IMR-90 (cell line): ENCODE results near the gene COL1A1. TPM values are rescaled to one million over a fixed set of nuclear protein-coding genes. Genes with fewer than 3 reads are reported as not detected.

Experiments
- ATAC-seq: fragments of 200-7000 bp; cut with Tn5 transposase; 2 replicates; pipeline ENCODE4 v1.9.1; 2020; ENCODE audit warnings: low read depth, mild to moderate bottlenecking, moderate library complexity
- BruUV-seq: library from RNA; stranded (reverse); fragments of 400-500 nt; replicated peaks from 2 replicates; lab custom pipeline; 2021; lab: Mats Ljungman, UMichigan
- CTCF ChIA-PET: fragments of 300-600 bp; formaldehyde crosslinking; extraction: SDS; loops from one replicate; lab custom pipeline; 2021; ENCODE audit warnings: antibody characterized with exemption; lab: Yijun Ruan, JAX
- POLR2A ChIA-PET: fragments of 300-600 bp; sonication (Branson Sonifier 250); formaldehyde crosslinking; loops from one replicate; lab custom pipeline; 2022; ENCODE audit warnings: antibody characterized with exemption; ENCODE audit not compliant: unreplicated experiment; lab: Charles Lee
- DNase-seq: peaks from one replicate; pipeline ENCODE4 v3.0.0; 2013
- H2AFZ ChIP-seq: replicated peaks from 2 replicates; pipeline ENCODE3; 2013; ENCODE audit warnings: low read length, mild to moderate bottlenecking; ENCODE audit not compliant: poor library complexity
- H2AK5ac ChIP-seq: 2 replicates; pipeline ENCODE4 v1.6.1; 2013; ENCODE audit warnings: low read depth, low read length, inconsistent platforms
- H2AK9ac ChIP-seq: replicated peaks from 2 replicates; pipeline ENCODE3; 2013; ENCODE audit warnings: mild to moderate bottlenecking, low read depth, low read length, moderate library complexity; ENCODE audit not compliant: poor library complexity
- H2BK120ac ChIP-seq: 2 replicates; pipeline ENCODE4 v1.6.1; 2013; ENCODE audit warnings: low read depth, low read length, inconsistent platforms
- H2BK15ac ChIP-seq: 3 replicates; pipeline ENCODE4 v1.6.1; 2013; ENCODE audit warnings: low read depth, low read length, inconsistent platforms
- H2BK20ac ChIP-seq: 2 replicates; pipeline ENCODE4 v1.6.1; 2013; ENCODE audit warnings: low read depth, mild to moderate bottlenecking, inconsistent platforms, low read length, moderate library complexity
- H2BK5ac ChIP-seq: 2 replicates; pipeline ENCODE4 v1.6.1; 2013; ENCODE audit warnings: mild to moderate bottlenecking, low read depth, low read length, inconsistent platforms; ENCODE audit not compliant: poor library complexity, severe bottlenecking
- H3K14ac ChIP-seq: replicated peaks from 2 replicates; pipeline ENCODE4 v1.6.1; 2013; ENCODE audit warnings: low read depth, low read length, inconsistent platforms
- H3K18ac ChIP-seq: 2 replicates; pipeline ENCODE4 v1.6.1; 2013; ENCODE audit warnings: low read depth, low read length, control low read depth
- H3K23ac ChIP-seq: 2 replicates; pipeline ENCODE4 v1.6.1; 2013; ENCODE audit warnings: low read depth, low read length, inconsistent platforms
- H3K27ac ChIP-seq: 2 replicates; pipeline ENCODE4 v1.5.1; 2013; ENCODE audit warnings: mild to moderate bottlenecking, control low read depth, low read length; ENCODE audit not compliant: insufficient read depth
- H3K27me3 ChIP-seq: 2 replicates; pipeline ENCODE4 v1.6.1; 2013; ENCODE audit warnings: low read length; ENCODE audit not compliant: control insufficient read depth, insufficient read depth
- H3K36me3 ChIP-seq: 2 replicates; pipeline ENCODE4 v1.6.1; 2013; ENCODE audit warnings: low read length, mixed read lengths; ENCODE audit not compliant: control insufficient read depth, insufficient read depth
- H3K4ac ChIP-seq: 2 replicates; pipeline ENCODE4 v1.6.1; 2013; ENCODE audit warnings: low read depth, low read length, inconsistent platforms
- H3K4me1 ChIP-seq: 2 replicates; pipeline ENCODE4 v1.6.1; 2013; ENCODE audit warnings: low read length, mixed read lengths; ENCODE audit not compliant: control insufficient read depth, insufficient read depth
- H3K4me2 ChIP-seq: 2 replicates; pipeline ENCODE4 v1.6.1; 2013; ENCODE audit warnings: low read depth, mild to moderate bottlenecking, control low read depth, low read length, moderate library complexity
- H3K4me3 ChIP-seq: 2 replicates; pipeline ENCODE4 v1.5.1; 2013; ENCODE audit warnings: low read depth, mild to moderate bottlenecking, control low read depth, low read length, moderate library complexity; ENCODE audit not compliant: insufficient read depth
- H3K56ac ChIP-seq: 2 replicates; pipeline ENCODE4 v1.6.1; 2013; ENCODE audit warnings: low read length, inconsistent platforms; ENCODE audit not compliant: insufficient read depth; ENCODE audit errors: extremely low read depth
- H3K79me1 ChIP-seq, 2 experiments: 2 replicates each; pipeline ENCODE4 v1.6.1; 2013; ENCODE audit warnings: low read length in 2 of 2, inconsistent platforms in 1 of 2, low read depth in 1 of 2
- H3K9ac ChIP-seq: 2 replicates; pipeline ENCODE4 v1.6.1; 2013; ENCODE audit warnings: low read depth, low read length, control low read depth
- H3K9me1 ChIP-seq: 2 replicates; pipeline ENCODE4 v1.6.1; 2013; ENCODE audit warnings: low read length, inconsistent platforms; ENCODE audit not compliant: insufficient read depth
- H3K9me3 ChIP-seq: 2 replicates; pipeline ENCODE4 v1.6.1; 2013; ENCODE audit warnings: low read length; ENCODE audit not compliant: control insufficient read depth, insufficient read depth
- H4K20me1 ChIP-seq: 2 replicates; pipeline ENCODE4 v1.6.1; 2013; ENCODE audit warnings: low read length, inconsistent platforms; ENCODE audit not compliant: insufficient read depth
- H4K5ac ChIP-seq: 2 replicates; pipeline ENCODE4 v1.6.1; 2013; ENCODE audit warnings: mild to moderate bottlenecking, low read depth, low read length, control low read depth
- H4K8ac ChIP-seq, 2 experiments: 2 replicates each; pipeline ENCODE4 v1.6.1; 2013; ENCODE audit warnings: low read depth in 2 of 2, low read length in 2 of 2, control low read depth in 1 of 2, inconsistent platforms in 1 of 2
- H4K91ac ChIP-seq: 2 replicates; pipeline ENCODE4 v1.6.1; 2013; ENCODE audit warnings: low read depth, low read length, inconsistent platforms; ENCODE audit not compliant: insufficient read depth
- BHLHE40 ChIP-seq: fragments of 150-350 bp; IDR thresholded peaks from 2 replicates; pipeline ENCODE4 v1.6.1; 2016; ENCODE audit warnings: mild to moderate bottlenecking, low read depth, low read length
- FOS ChIP-seq: fragments of 150-350 bp; IDR thresholded peaks from 2 replicates; pipeline ENCODE4 v1.6.1; 2016; ENCODE audit warnings: low read depth, low read length
- MAFK ChIP-seq: IDR thresholded peaks from 2 replicates; pipeline ENCODE4 v1.6.1; 2012; ENCODE audit warnings: low read depth, low read length, improper control_type of control experiment
- POLR2A ChIP-seq: IDR thresholded peaks from 2 replicates; pipeline ENCODE4 v1.6.1; 2012; ENCODE audit warnings: mild to moderate bottlenecking, low read depth, low read length
- RAD21 ChIP-seq: IDR thresholded peaks from 2 replicates; pipeline ENCODE4 v1.6.1; 2012; ENCODE audit warnings: low read length, improper control_type of control experiment
- WGBS, 2 experiments: methylation state at CpG; one replicate each; pipeline versions ENCODE4 v1.1.5 to v1.1.7; 2013; ENCODE audit warnings: missing lambda C conversion rate in 2 of 2; ENCODE audit not compliant: insufficient read length in 1 of 2; ENCODE audit errors: extremely low coverage in 2 of 2; 5-methylcytosine and 5-hydroxymethylcytosine counted together
- dilution Hi-C: fragments of 300-500 bp; cut with HindIII; formaldehyde crosslinking; loops from one replicate; pipeline ENCODE4 v1.14.3; 2018; ENCODE audit warnings: low sequenced_read_pairs; ENCODE audit not compliant: unreplicated experiment
- in situ Hi-C: fragments of 300-500 bp; cut with MboI; formaldehyde crosslinking; loops from 3 replicates; pipeline ENCODE4 v1.14.3; 2019; ENCODE audit warnings: low sequenced_read_pairs, inconsistent platforms, mixed read lengths
- intact Hi-C: fragments of 100-400 bp; cut with micrococcal nuclease; formaldehyde crosslinking; loops from 2 replicates; pipeline ENCODE4 v1.10.0; 2022
- polyA plus RNA-seq, 3 experiments: library from polyadenylated mRNA; depleted of rRNA; stranded (reverse); fragments of >200 nt; gene quantifications; 2 replicates each; pipeline ENCODE4 v1.2.3, GENCODE V29; 2012; ENCODE audit warnings: low replicate concordance in 1 of 3
- total RNA-seq: library from RNA; depleted of rRNA; stranded (reverse); fragments of >200 nt; gene quantifications from 2 replicates; pipeline ENCODE4 v1.2.3, GENCODE V29; 2012

The COL1A1 gene
- total and polyA plus RNA-seq, 2 of the 4 experiments (the other 2 are of a cell fraction): 2,180 to 4,350 TPM

GRCh38 chr17:50225701-50226240, 24.3 kb upstream of the COL1A1 start:
- DNase-seq (no peak), ATAC-seq (no peak)
- WGBS, 2 experiments: no CpG with 5 or more reads among the region's 3 CpGs
- H2AK5ac ChIP-seq: no peak overlapping the region
- ChIA-PET CTCF (no interaction called here), POLR2A (no interaction called here)
- H4K5ac ChIP-seq: no peak overlapping the region
- H2AFZ ChIP-seq: no peak overlapping the region
- no peaks in the 10 kb centered on the region for H4K20me1 ChIP-seq
- H3K36me3 ChIP-seq: no peaks in the 10 kb centered on the region
- H3K4me1 ChIP-seq: peaks cover 19% of the 10 kb centered on the region
- H3K9ac ChIP-seq: no peak overlapping the region
- dilution Hi-C loops (no loop called here), intact Hi-C loops (no loop called here), in situ Hi-C loops (no loop called here)
- no peak overlapping the region for H3K4me3 ChIP-seq
- H2BK20ac ChIP-seq: no peak overlapping the region
- TF ChIP-seq MAFK (no peak), BHLHE40 (no peak), POLR2A (no peak), FOS (no peak), RAD21 (no peak)
- H3K4me2 ChIP-seq: no peak overlapping the region
- H4K91ac ChIP-seq: no peak overlapping the region
- H2AK9ac ChIP-seq: no peak overlapping the region
- H2BK15ac ChIP-seq: no peak overlapping the region
- H2BK120ac ChIP-seq: no peak overlapping the region
- no peak overlapping the region for H4K8ac ChIP-seq
- H3K9me3 ChIP-seq: peaks cover 12% of the 10 kb centered on the region
- H3K18ac ChIP-seq: no peak overlapping the region
- peaks cover 14% of the 10 kb centered on the region for H3K9me1 ChIP-seq
- no peak overlapping the region for H3K56ac ChIP-seq
- H3K27me3 ChIP-seq: no peaks in the 10 kb centered on the region
- BruUV-seq: no TSS peak
- H3K79me1 ChIP-seq: peaks cover 7 to 22% of the 10 kb centered on the region in 2 experiments; a peak in 2 of 4 replicates
- H3K4ac ChIP-seq: no peak overlapping the region
- no peak overlapping the region for H2BK5ac ChIP-seq
- H3K14ac ChIP-seq: no peak overlapping the region
- H3K27ac ChIP-seq: no peak overlapping the region
- H3K23ac ChIP-seq: no peak overlapping the region
